Purkinje cell (primary cell): ENCODE data around the gene BAG1. TPM values are rescaled to one million over a fixed set of nuclear protein-coding genes. Genes with fewer than 3 reads are reported as not detected.

Source experiments
- polyA plus RNA-seq: library from polyadenylated mRNA; unstranded; fragments of >200 nt; fragmentation: Nextera tagmentation; gene quantifications from 2 replicates; pipeline ENCODE4 v1.2.1, GENCODE V29; 2014

Gene BAG1
- polyA plus RNA-seq, result 30.4 and 44.0 TPM in 2 replicates

DNA sequence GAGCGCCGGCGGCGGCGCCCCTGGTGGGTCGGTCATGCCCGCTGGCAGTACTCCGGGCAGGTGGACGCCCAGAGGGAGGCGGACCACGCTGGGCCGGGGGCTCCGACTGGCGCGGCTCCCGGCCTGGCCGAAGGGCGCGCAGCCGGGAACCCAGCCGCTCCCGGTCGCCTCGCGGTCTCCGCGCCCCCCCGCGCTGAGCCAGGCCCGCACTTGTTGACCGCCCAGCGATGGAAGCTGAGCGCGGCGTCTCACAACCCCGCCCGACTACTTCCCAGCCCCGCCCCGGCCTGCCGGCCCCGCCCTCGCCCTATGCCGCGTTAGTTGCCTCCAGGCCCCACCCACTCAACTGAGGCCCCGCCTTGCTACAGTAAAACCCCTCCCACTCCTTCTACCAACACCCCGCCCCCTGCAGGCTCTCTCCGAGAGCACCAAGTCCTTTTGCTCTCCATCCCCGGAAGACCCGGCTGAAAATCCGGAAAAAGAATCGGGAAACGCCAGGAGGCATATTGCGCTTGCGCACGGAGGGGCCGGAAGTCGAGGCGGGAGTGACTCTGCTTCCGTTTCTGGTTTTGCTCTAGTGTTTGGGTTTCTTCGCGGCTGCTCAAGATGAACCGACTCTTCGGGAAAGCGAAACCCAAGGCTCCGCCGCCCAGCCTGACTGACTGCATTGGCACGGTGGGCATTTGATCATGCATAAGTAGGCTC, at the start of gene BAG1, which contains the start of gene CHMP5:
Gene BAG1 (minus strand): TSS at position 236 of the 705 bp plus-strand sequence.
Gene CHMP5 (plus strand): TSS at position 577 of the 705 bp plus-strand sequence. CDS start 30 bp downstream, at position 607.

DNA sequence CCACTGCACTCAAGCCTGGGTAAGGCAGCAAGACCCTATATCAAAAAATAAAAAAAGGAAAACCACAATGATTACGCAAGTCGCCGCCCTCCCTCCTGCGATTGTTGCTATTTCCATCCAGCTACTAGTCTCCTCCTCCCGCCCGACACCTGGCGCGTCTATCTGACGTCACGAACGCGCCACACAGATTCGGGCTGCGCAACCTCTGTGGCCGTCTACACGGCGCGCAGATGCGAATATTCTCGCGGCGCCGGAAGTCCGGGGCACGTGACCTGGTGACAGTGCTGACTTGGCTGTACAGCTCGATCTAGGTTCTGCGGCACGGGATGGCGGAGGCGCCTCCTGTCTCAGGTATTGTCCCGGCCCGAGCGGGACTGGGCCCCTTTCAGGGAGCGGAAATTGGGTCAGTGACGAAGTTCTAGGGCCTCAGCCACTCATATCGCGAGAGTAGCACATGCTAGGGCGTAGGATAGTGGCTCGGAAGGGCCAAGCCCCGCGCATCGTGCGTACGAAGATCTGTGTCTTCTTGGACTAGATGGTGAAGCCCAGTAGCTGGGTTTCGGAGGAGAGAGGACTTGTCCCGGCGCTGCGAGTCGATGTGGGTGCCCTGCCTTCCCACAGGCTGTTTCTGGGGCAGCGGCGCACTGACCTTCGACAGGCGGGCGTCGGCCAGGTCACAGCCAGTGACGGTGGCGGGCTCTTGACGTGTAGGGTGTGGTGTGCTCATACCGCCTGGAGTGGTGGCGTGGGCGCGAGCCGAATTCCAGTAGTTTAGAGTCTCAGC, 25.9 kb upstream of the BAG1 start, which contains the start of gene NFX1:
Gene NFX1 (plus strand): TSS at position 270 of the 784 bp plus-strand sequence. CDS start 57 bp downstream, at position 327.

DNA sequence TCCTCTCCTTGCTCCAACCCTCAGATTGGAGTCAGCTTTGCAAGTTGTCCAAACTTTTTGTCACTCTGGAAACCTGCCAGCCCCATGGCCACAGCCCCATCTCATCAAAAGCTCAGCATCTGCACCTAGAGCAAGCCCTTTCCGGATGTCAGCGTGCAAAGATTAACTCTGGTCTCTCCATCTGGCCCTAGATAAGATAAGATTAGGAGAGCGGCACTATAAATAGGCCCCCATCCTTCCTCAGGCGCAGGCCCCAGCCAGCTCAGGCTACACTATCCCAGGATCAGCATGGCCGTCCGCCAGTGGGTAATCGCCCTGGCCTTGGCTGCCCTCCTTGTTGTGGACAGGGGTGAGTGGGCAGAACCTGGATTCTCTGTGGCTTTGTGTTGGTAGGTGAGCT, 24.6 kb downstream of the BAG1 start, which contains the start of gene SPINK4:
Gene SPINK4 (plus strand): TSS at position 247 of the 400 bp plus-strand sequence. CDS start 42 bp downstream, at position 289.

Other genes starting within 250 kb of the BAG1 start
- gene DNAJA1, start 239.4 kb downstream of the BAG1 start, polyA plus RNA-seq, result 234 and 259 TPM in 2 replicates
- gene SMU1, start 188.0 kb downstream of the BAG1 start, polyA plus RNA-seq, result 19.0 and 19.2 TPM in 2 replicates
- 0.62 and 1.4 TPM in 2 replicates for gene B4GALT1, start 97.4 kb downstream of the BAG1 start, polyA plus RNA-seq
- not detected in 2 replicates for gene SPINK4, start 24.5 kb downstream of the BAG1 start, polyA plus RNA-seq
- 250 and 278 TPM in 2 replicates for gene CHMP5, start 341 bp upstream of the BAG1 start, polyA plus RNA-seq
- gene NFX1, start 25.8 kb upstream of the BAG1 start, polyA plus RNA-seq, result 6.7 and 14.3 TPM in 2 replicates
- gene AQP7, start 137.9 kb upstream of the BAG1 start, polyA plus RNA-seq, result not detected in 2 replicates
- gene AQP3, start 182.9 kb upstream of the BAG1 start, polyA plus RNA-seq, result 3.4 and 4.7 TPM in 2 replicates
- gene NOL6, start 209.2 kb upstream of the BAG1 start, polyA plus RNA-seq, result 12.9 and 14.9 TPM in 2 replicates